Activated CD8-positive, alpha-beta memory T cell treated with anti-CD3 and anti-CD28 coated beads for 24 hours (primary cell): ENCODE measurements around the gene SHISA6.

Source experiments
- DNase-seq: peaks from one replicate; pipeline ENCODE4 v3.0.0-alpha.2; 2020

The SHISA6 gene

GRCh38 chr17:11240841-11241610, at the start of gene SHISA6:
Gene SHISA6 (plus strand): TSS chr17:11241213.
- no peak for DNase-seq

DNA sequence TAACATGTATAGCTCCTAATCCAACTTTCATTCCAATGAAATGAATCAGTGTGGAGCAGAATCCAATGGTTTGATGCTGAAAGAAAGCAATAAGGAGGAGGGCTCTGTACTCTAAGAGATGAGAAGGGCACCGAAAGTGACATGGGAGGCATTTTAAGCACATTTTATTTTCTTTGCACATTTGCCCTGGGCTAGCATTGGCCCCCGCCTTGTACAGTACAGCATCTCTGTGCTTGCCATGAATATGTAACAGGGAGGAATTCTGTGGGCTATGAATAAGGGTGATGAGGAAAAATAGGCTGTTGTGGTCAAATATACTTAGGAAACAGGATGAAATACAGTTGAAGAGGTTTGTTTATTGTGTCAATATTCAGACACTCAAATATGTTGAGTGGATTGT, 45.2 kb upstream of the SHISA6 start:
- DNase-seq, result no peak

GRCh38 chr17:11204991-11205390, 36.0 kb upstream of the SHISA6 start:
- no peak for DNase-seq

DNA sequence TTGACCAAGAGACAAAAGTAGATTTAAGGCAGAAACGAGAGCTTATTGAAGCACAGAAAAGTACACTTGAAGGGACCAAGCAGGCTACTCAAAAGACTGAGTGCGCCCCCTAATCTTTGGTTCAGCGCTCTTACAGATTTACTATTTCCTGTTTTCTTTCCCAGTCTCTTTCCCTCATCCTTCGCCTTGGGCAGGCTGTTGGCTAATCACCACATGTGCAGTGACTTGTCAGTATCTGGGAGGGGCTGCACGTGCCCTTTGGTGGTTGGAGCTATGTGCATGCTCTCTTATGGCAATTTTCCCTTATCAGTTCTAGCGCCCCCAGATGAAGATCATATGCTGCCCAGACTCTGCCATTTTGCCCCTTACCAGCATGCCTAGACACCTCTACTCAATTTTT, 35.4 kb upstream of the SHISA6 start:
- DNase-seq, result no peak

DNA sequence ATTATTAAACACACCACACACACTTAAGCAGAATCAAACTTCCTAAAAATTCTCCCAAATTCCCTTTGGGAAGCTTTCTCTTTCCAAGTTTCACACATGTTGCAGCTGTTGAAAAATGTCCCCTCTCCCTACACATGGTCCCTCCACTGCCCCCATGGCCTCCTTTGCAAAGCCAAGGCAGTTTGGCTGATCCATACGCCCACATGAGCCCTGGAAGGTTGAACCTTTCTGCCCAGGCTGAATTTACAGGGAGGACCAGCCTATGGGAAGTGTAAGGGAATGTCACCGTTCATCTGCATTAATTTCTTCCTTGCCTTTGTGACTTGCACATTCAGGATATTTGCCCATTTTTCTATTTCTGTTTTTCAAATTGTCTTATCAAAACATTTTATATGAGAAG, 31.1 kb upstream of the SHISA6 start:
- DNase-seq, result no peak

GRCh38 chr17:11212792-11213191, 28.2 kb upstream of the SHISA6 start:
- no peak for DNase-seq

- no peak for DNase-seq
Observed at GRCh38 chr17:11216976-11217375, 24.0 kb upstream of the SHISA6 start.

DNA sequence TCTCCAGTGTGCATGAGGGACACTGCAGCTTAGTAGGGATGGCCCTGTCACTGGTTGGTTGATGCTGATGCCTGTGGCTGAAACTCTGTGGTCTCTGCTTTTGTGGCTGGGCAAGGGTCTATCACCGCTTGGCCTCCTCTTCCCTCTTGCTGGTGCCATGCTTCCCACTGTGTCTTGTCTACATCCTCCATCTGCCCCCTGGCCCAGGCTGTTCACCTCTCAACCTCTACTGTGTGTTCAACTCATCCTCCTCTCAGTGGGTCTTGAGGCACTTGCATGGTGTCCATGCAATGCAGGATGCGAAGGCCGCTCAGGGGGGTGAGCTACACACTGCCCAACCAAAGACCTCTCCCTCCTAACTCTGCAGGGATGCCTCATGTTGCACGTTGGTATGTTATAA, 19.8 kb upstream of the SHISA6 start:
- no peak for DNase-seq

DNA sequence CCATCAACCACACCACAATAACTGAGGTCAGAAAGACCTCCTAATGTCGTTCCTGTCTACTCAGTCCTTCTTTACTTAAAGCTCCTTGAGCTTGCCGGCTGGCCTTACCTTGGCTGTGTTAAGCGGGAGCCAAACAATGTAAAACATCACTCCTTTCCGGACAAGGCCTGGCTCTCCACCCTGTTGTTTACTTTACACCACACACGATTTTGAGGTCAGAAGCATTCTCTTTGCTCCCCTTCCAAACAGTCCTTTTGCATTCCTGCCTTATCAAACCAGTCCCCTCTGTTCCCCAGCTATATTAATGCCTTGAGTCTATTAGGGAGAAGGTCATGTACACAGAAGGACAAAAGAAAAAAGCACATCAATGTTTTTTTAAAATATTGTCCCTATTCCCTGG, 19.3 kb upstream of the SHISA6 start:
- DNase-seq, result no peak

DNA sequence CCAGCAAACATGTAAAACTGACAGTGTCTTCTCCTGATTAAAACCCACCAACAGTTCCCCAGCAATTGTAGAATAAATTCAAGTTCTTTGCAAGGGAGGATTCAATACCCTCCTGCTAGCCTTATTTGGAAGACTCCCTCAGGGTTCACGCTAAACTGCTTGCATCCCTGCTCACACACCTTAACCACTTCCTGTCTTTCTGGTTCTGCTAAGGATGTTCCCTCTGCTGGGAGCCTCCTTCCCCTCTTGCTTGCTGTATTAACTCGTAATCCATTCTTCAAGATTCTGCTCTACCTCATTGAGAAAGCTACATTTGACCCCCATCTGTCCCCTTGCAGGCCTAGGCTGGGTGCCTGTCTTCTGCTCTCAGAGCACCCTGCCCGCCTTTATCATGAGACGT, 2.3 kb upstream of the SHISA6 start:
- DNase-seq, result no peak

GRCh38 chr17:11239379-11239970, 1.5 kb upstream of the SHISA6 start:
- no peak for DNase-seq

GRCh38 chr17:11240041-11240840, 772 bp upstream of the SHISA6 start:
- DNase-seq, result no peak

- DNase-seq, result no peak
Observed at GRCh38 chr17:11241611-11242226, 706 bp downstream of the SHISA6 start.

DNA sequence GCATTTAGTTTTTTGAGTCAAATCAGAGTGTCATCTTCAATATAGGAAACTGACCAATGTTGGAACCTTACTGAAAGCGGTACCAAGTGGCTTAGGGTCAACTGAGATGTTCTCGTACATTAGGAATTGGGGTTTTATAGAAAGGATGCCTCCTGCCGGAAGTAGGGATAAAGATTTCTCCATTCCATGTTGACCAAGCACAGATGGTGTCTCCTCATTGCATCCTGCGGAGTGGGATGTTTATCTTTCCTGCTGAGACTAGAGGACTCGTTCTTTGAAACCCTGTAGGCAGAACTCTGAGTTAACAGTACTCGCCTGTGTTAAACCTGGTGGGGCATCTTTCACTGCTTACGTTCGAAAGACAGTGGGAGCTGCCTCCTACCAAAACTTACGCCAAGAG, 1.4 kb downstream of the SHISA6 start:
- no peak for DNase-seq

GRCh38 chr17:11244776-11245175, 3.8 kb downstream of the SHISA6 start:
- no peak for DNase-seq

- DNase-seq, result no peak
Observed at GRCh38 chr17:11245187-11245586, 4.2 kb downstream of the SHISA6 start.

DNA sequence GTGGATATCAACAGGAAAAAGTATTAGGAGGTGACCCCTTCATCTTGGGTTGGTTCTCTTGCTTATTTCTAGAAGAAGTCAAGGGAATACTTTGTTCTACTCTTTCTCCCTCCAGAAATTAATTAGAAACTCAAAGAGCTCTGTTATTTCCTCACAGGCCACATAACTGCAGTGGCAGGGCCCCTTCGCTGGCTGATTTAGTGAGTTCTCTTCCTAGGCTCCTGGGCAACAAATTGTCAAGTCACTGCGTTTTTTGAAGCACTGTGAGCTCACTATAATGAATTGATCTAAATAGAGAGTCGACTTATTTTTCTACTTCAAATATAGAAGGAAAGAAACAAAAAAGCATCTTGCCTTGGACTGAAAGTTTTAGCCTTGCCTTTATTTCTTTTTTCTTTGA, 4.8 kb downstream of the SHISA6 start:
- DNase-seq, result no peak

DNA sequence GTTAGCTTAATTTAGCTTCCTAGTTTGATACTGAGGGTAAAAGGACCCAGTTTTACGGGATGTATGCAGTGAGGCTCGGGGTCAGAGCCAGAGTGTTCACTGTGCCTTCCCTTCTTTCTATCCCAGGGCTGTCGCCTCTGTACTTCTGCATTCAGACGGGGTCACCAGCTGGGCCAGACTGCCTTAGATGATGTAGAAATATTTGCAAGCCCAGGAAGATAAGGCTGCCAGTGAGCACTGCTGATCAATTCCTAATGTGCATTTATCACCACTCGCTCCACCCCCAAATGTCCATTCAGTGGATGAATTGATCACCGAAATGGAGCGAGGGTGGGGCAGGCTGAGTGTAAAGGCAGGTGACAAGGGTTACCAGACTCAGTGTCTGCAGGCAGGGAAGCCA, 9.1 kb downstream of the SHISA6 start:
- no peak for DNase-seq

DNA sequence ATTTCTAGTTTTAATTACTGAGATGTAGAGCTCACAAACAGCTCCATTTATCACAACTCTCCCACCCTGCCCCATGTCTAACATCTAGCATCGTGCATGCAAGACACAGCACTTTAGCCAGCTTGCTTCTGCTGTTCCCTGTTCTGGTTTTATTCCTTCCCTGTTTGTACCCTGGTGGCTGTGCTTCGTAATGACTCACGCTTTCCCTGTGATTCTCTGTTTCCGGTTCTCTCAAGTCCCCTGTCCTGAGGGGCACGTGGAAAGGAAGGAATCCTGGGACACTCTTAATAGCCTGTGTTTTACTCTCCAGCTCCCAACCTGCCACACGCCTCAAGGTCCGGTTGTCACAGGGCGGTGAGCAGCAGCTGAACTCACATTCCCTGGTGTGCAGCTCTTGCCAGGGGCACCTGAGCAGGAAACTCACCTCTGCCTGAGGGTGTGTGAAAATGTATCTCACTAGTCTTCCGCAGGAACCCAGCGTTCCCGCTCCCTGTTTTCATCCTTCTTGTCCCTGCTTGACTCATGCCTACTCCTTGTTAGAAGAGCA, 10.6 kb downstream of the SHISA6 start:
- DNase-seq, result no peak

DNA sequence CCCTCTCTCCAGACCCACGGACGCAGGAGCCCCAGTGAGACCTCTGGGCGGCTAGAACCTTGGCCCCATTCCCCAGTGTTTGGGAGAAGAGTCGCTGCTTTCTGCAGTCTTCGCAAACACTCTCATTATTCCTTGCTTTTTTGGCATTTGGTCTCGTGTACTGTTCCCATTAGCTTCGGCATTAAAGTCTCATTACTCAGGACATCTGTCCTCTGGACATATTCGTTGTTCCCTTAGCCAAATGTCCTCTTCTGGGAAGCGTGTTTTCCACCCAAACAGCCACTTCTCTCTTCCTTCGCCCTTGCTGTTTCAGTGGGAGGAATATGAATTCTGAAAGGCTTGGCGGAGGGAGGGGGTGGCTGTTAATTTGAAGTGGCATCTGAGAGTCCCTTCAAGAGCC, 11.1 kb downstream of the SHISA6 start:
- no peak for DNase-seq

DNA sequence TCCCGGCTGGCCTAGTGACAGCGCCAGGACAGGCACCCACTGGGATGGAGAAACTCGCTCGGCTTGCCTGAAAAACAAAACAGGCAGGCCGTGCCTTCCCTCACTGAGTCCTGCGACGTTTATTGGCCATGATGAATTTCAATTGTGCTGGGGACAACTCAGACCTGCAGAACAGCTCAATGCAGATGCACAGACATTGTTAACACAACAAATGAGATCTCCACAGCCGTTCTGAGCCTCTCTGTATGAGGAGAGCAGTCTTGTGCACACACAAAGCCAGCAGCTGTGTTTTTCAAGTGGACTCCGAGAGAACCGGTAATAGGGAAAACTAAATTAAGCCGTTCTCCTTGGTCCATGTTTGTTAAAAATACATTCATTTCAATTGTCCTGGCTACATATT, 15.9 kb downstream of the SHISA6 start:
- no peak for DNase-seq

- no peak for DNase-seq
Observed at GRCh38 chr17:11264183-11264871, 23.3 kb downstream of the SHISA6 start.
